DND-41 (cell line): ENCODE data around the gene FUT3.

Experiments used
- ATAC-seq: fragments of 200-7000 bp; cut with Tn5 transposase; 3 replicates; pipeline ENCODE4 v1.9.1; 2021; ENCODE audit warnings: low read depth; ENCODE audit not compliant: insufficient read depth
- DNase-seq: peaks from one replicate; pipeline ENCODE4 v3.0.0-alpha.2; 2020
- H2AFZ ChIP-seq: 2 replicates; pipeline ENCODE4 v1.6.0; 2012; ENCODE audit warnings: low read depth, low read length
- H3K27ac ChIP-seq: 2 replicates; pipeline ENCODE4 v1.5.1; 2012; ENCODE audit warnings: low read length, inconsistent platforms
- H3K27me3 ChIP-seq: fragments of 200-600 bp; sonication (generic); 2 replicates; pipeline ENCODE4 v1.6.0; 2012; ENCODE audit warnings: low read length, mild to moderate bottlenecking, inconsistent platforms; ENCODE audit not compliant: insufficient read depth, poor library complexity
- H3K36me3 ChIP-seq: 2 replicates; pipeline ENCODE4 v1.5.1; 2012; ENCODE audit warnings: low read length, inconsistent platforms; ENCODE audit not compliant: insufficient read depth
- H3K4me1 ChIP-seq: 2 replicates; pipeline ENCODE4 v1.5.1; 2012; ENCODE audit warnings: mild to moderate bottlenecking, low read length; ENCODE audit not compliant: insufficient read depth
- H3K4me2 ChIP-seq: 2 replicates; pipeline ENCODE4 v1.6.0; 2012; ENCODE audit warnings: mild to moderate bottlenecking, moderate library complexity, low read length, inconsistent platforms; ENCODE audit not compliant: insufficient read depth
- H3K4me3 ChIP-seq, 2 experiments: fragments of 200-600 bp in 1 of 2; shearing (Covaris generic) in 1 of 2; 2 replicates each; pipeline ENCODE4 v1.5.1; 2012 to 2016; ENCODE audit warnings: inconsistent platforms in 2 of 2, low read length in 2 of 2, mild to moderate bottlenecking in 2 of 2, low read depth in 1 of 2, moderate library complexity in 1 of 2
- H3K79me2 ChIP-seq: 2 replicates; pipeline ENCODE4 v1.6.0; 2012; ENCODE audit warnings: low read length, inconsistent platforms; ENCODE audit not compliant: insufficient read depth
- H3K9ac ChIP-seq: 2 replicates; pipeline ENCODE4 v1.6.0; 2012; ENCODE audit warnings: low read depth, mild to moderate bottlenecking, inconsistent platforms, low read length, moderate library complexity
- H3K9me3 ChIP-seq: 2 replicates; pipeline ENCODE4 v1.5.1; 2012; ENCODE audit warnings: low read length, moderate library complexity, mild to moderate bottlenecking, inconsistent platforms; ENCODE audit not compliant: insufficient read depth, severe bottlenecking
- H4K20me1 ChIP-seq: 2 replicates; pipeline ENCODE4 v1.6.0; 2012; ENCODE audit warnings: low read length; ENCODE audit not compliant: insufficient read depth
- EZH2 ChIP-seq: IDR thresholded peaks from 3 replicates; pipeline ENCODE4 v1.6.1; 2012; ENCODE audit warnings: borderline replicate concordance, low read depth, mild to moderate bottlenecking, moderate library complexity, low read length, inconsistent platforms; ENCODE audit not compliant: severe bottlenecking
- TF ChIP-seq, protein P1 (sequence below): IDR thresholded peaks from 2 replicates; pipeline ENCODE4 v1.5.1; 2012; ENCODE audit warnings: borderline replicate concordance, low read length, moderate library complexity, mild to moderate bottlenecking; ENCODE audit not compliant: poor library complexity, severe bottlenecking; ENCODE audit errors: extremely low read depth

Gene FUT3

DNA sequence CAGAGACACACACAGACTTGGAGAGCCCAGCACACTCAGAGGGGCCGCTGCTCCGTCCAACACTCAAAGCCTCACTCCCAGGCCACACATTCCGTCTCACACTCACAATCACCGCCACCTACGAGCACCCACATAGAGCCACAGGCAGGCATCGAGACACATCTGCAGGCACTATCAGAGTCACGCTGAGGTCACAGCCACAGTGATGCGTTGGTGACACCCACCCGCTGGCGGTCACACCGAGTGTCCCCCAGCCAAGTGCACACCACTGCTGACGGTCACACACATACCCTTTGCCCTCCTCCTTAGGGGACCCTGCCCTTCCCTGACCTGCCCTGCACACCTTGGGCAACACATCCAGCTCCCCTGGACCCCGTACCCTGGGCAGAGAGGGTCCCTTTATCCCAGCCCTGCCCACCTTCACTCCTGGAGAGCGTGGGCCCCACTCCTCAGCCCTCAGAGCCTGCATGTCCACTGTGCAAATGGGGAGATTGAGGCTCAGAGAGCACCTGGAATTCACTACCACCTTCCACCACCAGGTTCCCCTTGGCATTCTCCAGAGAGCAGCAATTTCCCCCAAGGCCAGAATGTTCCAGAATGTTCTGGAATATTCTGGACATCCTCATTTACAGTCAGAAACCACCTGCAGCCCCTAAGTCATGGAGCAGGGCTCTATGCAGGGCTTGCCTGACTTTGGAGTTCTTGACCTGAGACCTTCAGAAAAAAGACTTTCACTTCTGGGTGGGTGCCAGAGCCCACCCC, 13.7 kb upstream of the FUT3 start:
- TF ChIP-seq EZH2 = no peak
- TF ChIP-seq, protein P1, sequence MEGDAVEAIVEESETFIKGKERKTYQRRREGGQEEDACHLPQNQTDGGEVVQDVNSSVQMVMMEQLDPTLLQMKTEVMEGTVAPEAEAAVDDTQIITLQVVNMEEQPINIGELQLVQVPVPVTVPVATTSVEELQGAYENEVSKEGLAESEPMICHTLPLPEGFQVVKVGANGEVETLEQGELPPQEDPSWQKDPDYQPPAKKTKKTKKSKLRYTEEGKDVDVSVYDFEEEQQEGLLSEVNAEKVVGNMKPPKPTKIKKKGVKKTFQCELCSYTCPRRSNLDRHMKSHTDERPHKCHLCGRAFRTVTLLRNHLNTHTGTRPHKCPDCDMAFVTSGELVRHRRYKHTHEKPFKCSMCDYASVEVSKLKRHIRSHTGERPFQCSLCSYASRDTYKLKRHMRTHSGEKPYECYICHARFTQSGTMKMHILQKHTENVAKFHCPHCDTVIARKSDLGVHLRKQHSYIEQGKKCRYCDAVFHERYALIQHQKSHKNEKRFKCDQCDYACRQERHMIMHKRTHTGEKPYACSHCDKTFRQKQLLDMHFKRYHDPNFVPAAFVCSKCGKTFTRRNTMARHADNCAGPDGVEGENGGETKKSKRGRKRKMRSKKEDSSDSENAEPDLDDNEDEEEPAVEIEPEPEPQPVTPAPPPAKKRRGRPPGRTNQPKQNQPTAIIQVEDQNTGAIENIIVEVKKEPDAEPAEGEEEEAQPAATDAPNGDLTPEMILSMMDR = no peak
- DNase-seq = no peak

DNA sequence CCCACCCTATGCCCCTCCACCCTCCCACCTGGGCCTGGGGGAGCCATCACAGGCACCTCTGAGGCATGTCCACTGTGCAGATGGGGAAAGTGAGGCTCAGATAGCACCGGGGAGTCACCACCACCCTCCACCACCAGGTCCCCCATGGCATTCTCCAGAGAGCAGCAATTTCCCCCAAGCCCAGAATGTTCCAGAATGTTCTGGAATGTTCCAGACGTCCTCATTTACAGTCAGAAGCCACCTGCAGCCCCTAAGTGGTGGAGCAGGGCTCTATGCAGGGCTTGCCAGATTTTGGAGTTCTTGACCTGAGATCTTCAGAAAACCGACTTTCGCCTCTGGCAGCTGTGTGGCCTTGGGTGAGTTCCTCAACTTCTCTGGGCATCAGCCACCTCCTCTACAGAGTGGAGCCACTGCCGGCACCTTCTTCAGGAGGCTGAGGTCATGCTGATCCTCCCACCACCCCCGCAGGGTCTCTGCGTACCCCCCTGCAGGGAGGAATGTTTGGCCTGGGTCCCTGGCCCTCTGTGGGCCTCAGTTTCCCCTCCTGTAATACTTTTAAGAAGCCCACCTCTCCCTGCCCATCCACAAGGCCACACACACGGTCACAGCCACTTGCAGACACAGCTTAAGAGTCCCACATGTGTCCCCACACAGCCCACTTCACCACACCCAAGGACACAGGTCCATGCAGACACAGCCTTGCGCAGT, 12.9 kb upstream of the FUT3 start:
- no peak overlapping the region for H3K27ac ChIP-seq
- no peak for ATAC-seq
- no peaks in the 10 kb centered on the region for H3K27me3 ChIP-seq
- TF ChIP-seq EZH2 = no peak
- TF ChIP-seq, protein P1 = no peak
- no peaks in the 10 kb centered on the region for H3K9me3 ChIP-seq
- H4K20me1 ChIP-seq = no peaks in the 10 kb centered on the region
- no peak overlapping the region for H3K4me2 ChIP-seq
- H3K4me1 ChIP-seq = no peaks in the 10 kb centered on the region
- H2AFZ ChIP-seq = no peak overlapping the region
- no peak overlapping the region for H3K9ac ChIP-seq
- DNase-seq = no peak
- H3K79me2 ChIP-seq = no peaks in the 10 kb centered on the region
- no peaks in the 10 kb centered on the region for H3K36me3 ChIP-seq
- H3K4me3 ChIP-seq = no peak overlapping the region

More for the DNA sequence above, 13.7 kb upstream of the FUT3 start:
- Histone ChIP-seq H3K9me3 (no peaks in the 10 kb centered on the region), H3K79me2 (no peaks in the 10 kb centered on the region), H3K27me3 (no peaks in the 10 kb centered on the region), H3K4me2 (no peak overlapping the region), H2AFZ (no peak overlapping the region), H3K4me3 (no peak overlapping the region), H4K20me1 (no peaks in the 10 kb centered on the region), H3K4me1 (no peaks in the 10 kb centered on the region), H3K27ac (no peak overlapping the region), H3K9ac (no peak overlapping the region), H3K36me3 (no peaks in the 10 kb centered on the region)
- no peak for ATAC-seq

DNA sequence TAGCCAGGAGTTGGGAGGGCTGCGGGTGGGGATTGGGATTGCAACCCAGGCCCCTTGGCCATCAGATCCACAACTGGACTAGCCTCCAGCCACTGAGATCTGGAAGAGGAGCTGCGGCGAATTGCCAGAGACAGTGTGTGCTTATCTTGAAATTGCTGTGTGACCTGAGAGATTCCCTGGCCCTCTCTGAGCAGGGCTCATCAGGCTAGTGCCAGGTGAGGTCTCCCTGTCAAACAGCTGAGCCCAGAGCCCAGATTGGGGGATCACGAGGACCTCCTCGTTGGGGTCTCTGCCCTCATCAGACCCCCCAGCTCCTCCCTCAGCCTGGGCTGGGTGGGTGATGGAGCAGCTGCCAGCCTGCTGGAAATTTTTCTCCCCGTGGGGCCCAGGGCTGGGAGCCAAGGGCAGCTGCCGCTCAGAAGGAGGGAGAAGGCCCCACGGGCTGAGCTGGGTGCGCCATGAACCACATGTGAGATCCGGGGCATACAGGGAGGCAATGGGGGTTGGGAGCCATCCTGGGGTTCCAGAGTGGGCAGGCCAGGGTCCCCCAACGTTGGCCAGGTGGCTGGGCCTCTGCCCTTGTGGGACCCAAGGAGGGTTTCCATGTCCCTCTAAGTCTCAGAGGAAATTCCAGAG, 11.9 kb upstream of the FUT3 start:
- Histone ChIP-seq H3K4me2 (no peak overlapping the region), H3K36me3 (no peaks in the 10 kb centered on the region), H4K20me1 (no peaks in the 10 kb centered on the region), H3K79me2 (no peaks in the 10 kb centered on the region), H3K27ac (no peak overlapping the region), H3K27me3 (no peaks in the 10 kb centered on the region), H3K9me3 (no peaks in the 10 kb centered on the region), H3K4me1 (no peaks in the 10 kb centered on the region), H2AFZ (no peak overlapping the region), H3K4me3 (no peak overlapping the region), H3K9ac (no peak overlapping the region)
- TF ChIP-seq, protein P1 = no peak
- no peak for TF ChIP-seq EZH2
- no peak for DNase-seq
- no peak for ATAC-seq
